ENCODE measurements around the gene CDH18. TPM values are rescaled to one million over a fixed set of nuclear protein-coding genes. Genes with fewer than 3 reads are reported as not detected.

The CDH18 gene
- total RNA-seq, 1 donor from 2014 or later, result not detected

- Mint-ChIP-seq H3K36me3 (ENCODE audit: low read depth) (no peaks in the 10 kb centered on the region), H3K4me3 (no peak overlapping the region), H3K27me3 (ENCODE audit: insufficient read depth) (no peaks in the 10 kb centered on the region)
Observed at GRCh38 chr5:19986031-19986619, 1.9 kb downstream of the CDH18 start.

GRCh38 chr5:19978476-19978875 lies 9.5 kb downstream of the CDH18 start:
- Mint-ChIP-seq H3K4me1 (ENCODE audit: low read depth) (no peaks in the 10 kb centered on the region), H3K9me3 (peaks cover 13% of the 10 kb centered on the region), H3K27ac (no peak overlapping the region), H3K27me3 (ENCODE audit: insufficient read depth) (no peaks in the 10 kb centered on the region), H3K4me3 (no peak overlapping the region), H3K36me3 (ENCODE audit: low read depth) (no peaks in the 10 kb centered on the region)
- DNase-seq (ENCODE audit: low spot score), result no peak
- intact Hi-C loops (cut with micrococcal nuclease), result no loop called here

More at GRCh38 chr5:19986031-19986619, 1.9 kb downstream of the CDH18 start:
- Mint-ChIP-seq H3K27ac (no peak overlapping the region), H3K4me1 (ENCODE audit: low read depth) (no peaks in the 10 kb centered on the region), H3K9me3 (peaks cover 5% of the 10 kb centered on the region)
- DNase-seq (ENCODE audit: low spot score), result no peak
- intact Hi-C loops (cut with micrococcal nuclease), result no loop called here

- no peaks in the 10 kb centered on the region for H3K4me1 Mint-ChIP-seq (ENCODE audit: low read depth)
- no peak overlapping the region for H3K27ac Mint-ChIP-seq
- DNase-seq (ENCODE audit: low spot score), result no peak
- intact Hi-C loops (cut with micrococcal nuclease), result no loop called here
- no peaks in the 10 kb centered on the region for H3K36me3 Mint-ChIP-seq (ENCODE audit: low read depth)
- H3K4me3 Mint-ChIP-seq, result no peak overlapping the region
- H3K27me3 Mint-ChIP-seq (ENCODE audit: insufficient read depth), result no peaks in the 10 kb centered on the region
- peaks cover 16% of the 10 kb centered on the region for H3K9me3 Mint-ChIP-seq
Observed at GRCh38 chr5:19977099-19977498, 10.9 kb downstream of the CDH18 start.

GRCh38 chr5:19975795-19976194 lies 12.2 kb downstream of the CDH18 start:
- H3K4me3 Mint-ChIP-seq, result no peak overlapping the region
- no peak for DNase-seq (ENCODE audit: low spot score)
- no peak overlapping the region for H3K27ac Mint-ChIP-seq
- peaks cover 20% of the 10 kb centered on the region for H3K9me3 Mint-ChIP-seq
- H3K27me3 Mint-ChIP-seq (ENCODE audit: insufficient read depth), result no peaks in the 10 kb centered on the region
- no peaks in the 10 kb centered on the region for H3K4me1 Mint-ChIP-seq (ENCODE audit: low read depth)
- intact Hi-C loops (cut with micrococcal nuclease), result no loop called here
- H3K36me3 Mint-ChIP-seq (ENCODE audit: low read depth), result no peaks in the 10 kb centered on the region

GRCh38 chr5:19960451-19960850 lies 27.5 kb downstream of the CDH18 start:
- Mint-ChIP-seq H3K27ac (no peak overlapping the region), H3K4me1 (ENCODE audit: low read depth) (no peaks in the 10 kb centered on the region), H3K27me3 (ENCODE audit: insufficient read depth) (no peaks in the 10 kb centered on the region), H3K4me3 (no peak overlapping the region), H3K9me3 (peaks cover 9% of the 10 kb centered on the region), H3K36me3 (ENCODE audit: low read depth) (no peaks in the 10 kb centered on the region)
- intact Hi-C loops (cut with micrococcal nuclease), result no loop called here
- DNase-seq (ENCODE audit: low spot score), result no peak

GRCh38 chr5:19959830-19960384 lies 28.1 kb downstream of the CDH18 start:
- no peaks in the 10 kb centered on the region for H3K4me1 Mint-ChIP-seq (ENCODE audit: low read depth)
- DNase-seq (ENCODE audit: low spot score), result no peak
- no peak overlapping the region for H3K4me3 Mint-ChIP-seq
- no peaks in the 10 kb centered on the region for H3K36me3 Mint-ChIP-seq (ENCODE audit: low read depth)
- peaks cover 7% of the 10 kb centered on the region for H3K9me3 Mint-ChIP-seq
- intact Hi-C loops (cut with micrococcal nuclease), result no loop called here
- H3K27me3 Mint-ChIP-seq (ENCODE audit: insufficient read depth), result no peaks in the 10 kb centered on the region
- H3K27ac Mint-ChIP-seq, result no peak overlapping the region

- peaks cover 8% of the 10 kb centered on the region for H3K9me3 Mint-ChIP-seq
- no peaks in the 10 kb centered on the region for H3K36me3 Mint-ChIP-seq (ENCODE audit: low read depth)
- H3K27ac Mint-ChIP-seq, result no peak overlapping the region
- H3K4me1 Mint-ChIP-seq (ENCODE audit: low read depth), result no peaks in the 10 kb centered on the region
- intact Hi-C loops (cut with micrococcal nuclease), result no loop called here
- DNase-seq (ENCODE audit: low spot score), result no peak
- no peaks in the 10 kb centered on the region for H3K27me3 Mint-ChIP-seq (ENCODE audit: insufficient read depth)
- H3K4me3 Mint-ChIP-seq, result no peak overlapping the region
Observed at GRCh38 chr5:19950897-19951296, 37.1 kb downstream of the CDH18 start.

- Mint-ChIP-seq H3K9me3 (peaks cover 5% of the 10 kb centered on the region), H3K4me1 (ENCODE audit: low read depth) (no peaks in the 10 kb centered on the region), H3K27me3 (ENCODE audit: insufficient read depth) (no peaks in the 10 kb centered on the region), H3K4me3 (no peak overlapping the region), H3K27ac (no peak overlapping the region), H3K36me3 (ENCODE audit: low read depth) (no peaks in the 10 kb centered on the region)
- DNase-seq (ENCODE audit: low spot score), result no peak
- intact Hi-C loops (cut with micrococcal nuclease), result no loop called here
Observed at GRCh38 chr5:19940192-19940591, 47.8 kb downstream of the CDH18 start.

- DNase-seq (ENCODE audit: low spot score), result no peak
- H3K36me3 Mint-ChIP-seq (ENCODE audit: low read depth), result no peaks in the 10 kb centered on the region
- no peak overlapping the region for H3K4me3 Mint-ChIP-seq
- H3K9me3 Mint-ChIP-seq, result peaks cover 4% of the 10 kb centered on the region
- no peak overlapping the region for H3K27ac Mint-ChIP-seq
- intact Hi-C loops (cut with micrococcal nuclease), result no loop called here
- no peaks in the 10 kb centered on the region for H3K4me1 Mint-ChIP-seq (ENCODE audit: low read depth)
- H3K27me3 Mint-ChIP-seq (ENCODE audit: insufficient read depth), result no peaks in the 10 kb centered on the region
Observed at GRCh38 chr5:19930451-19930850, 57.5 kb downstream of the CDH18 start.

GRCh38 chr5:19928562-19929421 lies 59.2 kb downstream of the CDH18 start:
- peaks cover 4% of the 10 kb centered on the region for H3K9me3 Mint-ChIP-seq
- DNase-seq (ENCODE audit: low spot score), result no peak
- no peaks in the 10 kb centered on the region for H3K27me3 Mint-ChIP-seq (ENCODE audit: insufficient read depth)
- no peaks in the 10 kb centered on the region for H3K4me1 Mint-ChIP-seq (ENCODE audit: low read depth)
- no peak overlapping the region for H3K27ac Mint-ChIP-seq
- intact Hi-C loops (cut with micrococcal nuclease), result no loop called here
- H3K36me3 Mint-ChIP-seq (ENCODE audit: low read depth), result no peaks in the 10 kb centered on the region
- H3K4me3 Mint-ChIP-seq, result no peak overlapping the region

GRCh38 chr5:19927919-19928318 lies 60.1 kb downstream of the CDH18 start:
- Mint-ChIP-seq H3K4me1 (ENCODE audit: low read depth) (no peaks in the 10 kb centered on the region), H3K27me3 (ENCODE audit: insufficient read depth) (no peaks in the 10 kb centered on the region), H3K27ac (no peak overlapping the region), H3K9me3 (peaks cover 4% of the 10 kb centered on the region), H3K4me3 (no peak overlapping the region), H3K36me3 (ENCODE audit: low read depth) (no peaks in the 10 kb centered on the region)
- intact Hi-C loops (cut with micrococcal nuclease), result no loop called here
- DNase-seq (ENCODE audit: low spot score), result no peak

GRCh38 chr5:19927170-19927569 lies 60.8 kb downstream of the CDH18 start:
- Mint-ChIP-seq H3K27me3 (ENCODE audit: insufficient read depth) (no peaks in the 10 kb centered on the region), H3K4me3 (no peak overlapping the region), H3K36me3 (ENCODE audit: low read depth) (no peaks in the 10 kb centered on the region), H3K4me1 (ENCODE audit: low read depth) (no peaks in the 10 kb centered on the region), H3K27ac (no peak overlapping the region), H3K9me3 (peaks cover 4% of the 10 kb centered on the region)
- intact Hi-C loops (cut with micrococcal nuclease), result no loop called here
- no peak for DNase-seq (ENCODE audit: low spot score)

GRCh38 chr5:19923742-19924141 lies 64.3 kb downstream of the CDH18 start:
- intact Hi-C loops (cut with micrococcal nuclease), result no loop called here
- Mint-ChIP-seq H3K4me3 (no peak overlapping the region), H3K27me3 (ENCODE audit: insufficient read depth) (no peaks in the 10 kb centered on the region), H3K27ac (no peak overlapping the region), H3K36me3 (ENCODE audit: low read depth) (no peaks in the 10 kb centered on the region), H3K9me3 (no peaks in the 10 kb centered on the region), H3K4me1 (ENCODE audit: low read depth) (no peaks in the 10 kb centered on the region)
- DNase-seq (ENCODE audit: low spot score), result no peak

Measured in activated T-helper 1 cell treated with anti-CD3 and anti-CD28 coated beads, Interleukin-12 subunit alpha, Interleukin-12 subunit beta, Interleukin-2, Interleukin-4 antibody, amounts not matched to agents 30 ng/mL and 10 ng/mL and 1 ng/mL, durations not matched to agents 14 hours and 24 hours and 36 hours (primary cell).